GM19438 (cell line): Measurements from ENCODE around the gene TMOD4.
A peak's percentile ranks its signal among the peaks of the same experiment; 100 is the strongest.

Source experiments
- ATAC-seq: cut with Tn5 transposase; IDR thresholded peaks from one replicate; pipeline ENCODE4 v1.9.1; 2021; ENCODE audit warnings: low read depth; ENCODE audit not compliant: unreplicated experiment

TMOD4 gene

GRCh38 chr1:151176514-151177045, 799 bp upstream of the TMOD4 start:
- ATAC-seq, result no peak

GRCh38 chr1:151175041-151175741, 590 bp downstream of the TMOD4 start:
- no peak for ATAC-seq

GRCh38 chr1:151171190-151171589, 4.6 kb downstream of the TMOD4 start:
- no peak for ATAC-seq

- no peak for ATAC-seq
Observed at GRCh38 chr1:151167116-151167515, 8.7 kb downstream of the TMOD4 start.

- ATAC-seq, result no peak
Observed at GRCh38 chr1:151166505-151166956, 9.2 kb downstream of the TMOD4 start.

GRCh38 chr1:151165738-151166504, 9.9 kb downstream of the TMOD4 start, which contains the start of the genes LYSMD1 and SCNM1:
LYSMD1 (minus strand) TSS chr1:151165902; CDS start chr1:151165258, 644 bp downstream.
SCNM1 (plus strand) TSS chr1:151166144; CDS start chr1:151166153, 9 bp downstream.
- ATAC-seq, result peak; percentile 91

GRCh38 chr1:151165281-151165737, 10.5 kb downstream of the TMOD4 start:
- ATAC-seq, result peak; percentile 16

GRCh38 chr1:151164732-151165280, 11.0 kb downstream of the TMOD4 start:
- no peak for ATAC-seq

- ATAC-seq, result no peak
Observed at GRCh38 chr1:151159373-151159772, 16.4 kb downstream of the TMOD4 start.

- ATAC-seq, result no peak
Observed at GRCh38 chr1:151158751-151159251, 17.0 kb downstream of the TMOD4 start.

GRCh38 chr1:151158326-151158725, 17.5 kb downstream of the TMOD4 start:
- no peak for ATAC-seq

- ATAC-seq, result peak; percentile 51
Observed at GRCh38 chr1:151157067-151157531, 18.7 kb downstream of the TMOD4 start.

GRCh38 chr1:151156515-151156819, 19.3 kb downstream of the TMOD4 start, which contains the start of gene TNFAIP8L2:
TNFAIP8L2 (plus strand) TSS chr1:151156649; CDS start chr1:151158698, 2,049 bp downstream.
- ATAC-seq, result peak; percentile 62

GRCh38 chr1:151147665-151148064, 28.1 kb downstream of the TMOD4 start:
- ATAC-seq, result no peak

- ATAC-seq, result no peak
Observed at GRCh38 chr1:151147132-151147503, 28.7 kb downstream of the TMOD4 start.

GRCh38 chr1:151146412-151147131, 29.2 kb downstream of the TMOD4 start, which contains the start of gene SEMA6C:
SEMA6C (minus strand) TSS chr1:151146631; CDS start chr1:151142621, 4,010 bp downstream.
- ATAC-seq, result peak; percentile 99

GRCh38 chr1:151146072-151146411, 29.7 kb downstream of the TMOD4 start:
- peak; percentile 5 for ATAC-seq

GRCh38 chr1:151145304-151146071, 30.3 kb downstream of the TMOD4 start:
- ATAC-seq, result no peak
